ENCODE measurements around the gene TP73.

Gene TP73

DNA sequence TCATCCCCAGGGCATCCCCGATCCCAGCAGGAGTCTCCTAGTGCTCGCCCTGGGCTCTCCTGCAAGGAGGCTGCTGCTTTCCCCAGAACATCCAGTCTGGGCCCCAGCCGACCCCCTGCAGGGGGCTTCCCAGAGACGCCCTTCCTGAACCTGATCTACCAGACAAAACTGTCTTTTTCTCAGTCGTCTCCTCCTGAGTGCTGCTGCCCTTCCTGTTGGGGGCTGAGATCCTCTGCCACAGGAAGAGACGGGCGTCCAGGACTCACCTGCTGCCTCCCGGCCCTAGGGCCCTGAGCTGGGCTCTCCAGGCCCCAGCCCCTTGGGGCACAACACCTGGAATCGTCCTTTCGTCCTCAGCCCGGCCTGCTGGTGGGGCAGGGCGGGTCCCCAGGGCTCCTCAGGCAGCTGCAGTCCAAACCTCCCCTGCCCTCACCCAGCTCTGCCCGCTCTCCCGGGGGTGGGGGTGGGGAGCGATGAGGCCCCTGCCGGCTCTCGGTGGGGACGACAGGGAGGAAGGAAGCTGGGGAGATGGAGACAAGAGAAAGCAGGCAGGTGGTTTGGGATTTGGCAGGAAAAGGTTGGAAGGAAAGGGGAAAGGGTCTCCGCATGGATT is 36.9 kb downstream of the TP73 start:
- Histone ChIP-seq H3K4me1 (ENCODE audit: control insufficient read depth, insufficient read depth, low read length) (peaks cover 16% of the 10 kb centered on the region), H3K4me3 (ENCODE audit: insufficient read depth, low read depth, low read length) (no peak overlapping the region), H3K9me3 (ENCODE audit: control insufficient read depth, low read length) (no peaks in the 10 kb centered on the region), H3K27ac (ENCODE audit: insufficient read depth, low read depth, low read length, poor library complexity, severe bottlenecking) (no peak overlapping the region), H3K36me3 (ENCODE audit: control insufficient read depth, insufficient read depth, low read length) (no peaks in the 10 kb centered on the region), H3K27me3 (ENCODE audit: control insufficient read depth, insufficient read depth, low read length, poor library complexity, severe bottlenecking) (peaks cover 36% of the 10 kb centered on the region)
- WGBS, 2 experiments = 56 to 57% methylated on average over 18 to 19 of the region's 19 CpGs

DNA sequence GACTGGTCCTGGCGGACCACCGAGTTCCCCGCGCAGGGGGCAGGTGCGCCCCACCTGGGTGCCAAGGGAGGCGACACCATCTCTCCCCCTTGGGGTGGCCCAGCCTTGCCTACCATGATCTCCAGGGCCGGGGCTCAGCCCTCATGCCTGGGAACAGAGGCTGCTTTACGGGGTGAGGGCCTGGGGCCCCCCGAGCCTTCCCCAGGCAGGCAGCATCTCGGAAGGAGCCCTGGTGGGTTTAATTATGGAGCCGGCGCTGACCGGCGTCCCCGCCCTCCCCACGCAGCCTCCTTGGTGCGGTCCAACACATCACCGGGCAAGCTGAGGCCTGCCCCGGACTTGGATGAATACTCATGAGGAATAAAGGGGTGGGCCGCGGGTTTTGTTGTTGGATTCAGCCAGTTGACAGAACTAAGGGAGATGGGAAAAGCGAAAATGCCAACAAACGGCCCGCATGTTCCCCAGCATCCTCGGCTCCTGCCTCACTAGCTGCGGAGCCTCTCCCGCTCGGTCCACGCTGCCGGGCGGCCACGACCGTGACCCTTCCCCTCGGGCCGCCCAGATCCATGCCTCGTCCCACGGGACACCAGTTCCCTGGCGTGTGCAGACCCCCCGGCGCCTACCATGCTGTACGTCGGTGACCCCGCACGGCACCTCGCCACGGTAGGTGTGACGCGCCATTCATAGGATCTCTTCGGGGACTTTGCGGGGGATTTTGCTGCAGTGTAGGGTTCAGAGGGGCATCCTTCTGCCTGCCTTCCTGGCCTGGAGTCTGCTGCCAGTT is 38.2 kb downstream of the TP73 start:
- WGBS, 2 experiments = 94% methylated on average over 50 of the region's 50 CpGs
- Histone ChIP-seq H3K27me3 (ENCODE audit: control insufficient read depth, insufficient read depth, low read length, poor library complexity, severe bottlenecking) (peaks cover 30% of the 10 kb centered on the region), H3K36me3 (ENCODE audit: control insufficient read depth, insufficient read depth, low read length) (no peaks in the 10 kb centered on the region), H3K9me3 (ENCODE audit: control insufficient read depth, low read length) (no peaks in the 10 kb centered on the region), H3K4me1 (ENCODE audit: control insufficient read depth, insufficient read depth, low read length) (peaks cover 16% of the 10 kb centered on the region), H3K27ac (ENCODE audit: insufficient read depth, low read depth, low read length, poor library complexity, severe bottlenecking) (no peak overlapping the region), H3K4me3 (ENCODE audit: insufficient read depth, low read depth, low read length) (no peak overlapping the region)

DNA sequence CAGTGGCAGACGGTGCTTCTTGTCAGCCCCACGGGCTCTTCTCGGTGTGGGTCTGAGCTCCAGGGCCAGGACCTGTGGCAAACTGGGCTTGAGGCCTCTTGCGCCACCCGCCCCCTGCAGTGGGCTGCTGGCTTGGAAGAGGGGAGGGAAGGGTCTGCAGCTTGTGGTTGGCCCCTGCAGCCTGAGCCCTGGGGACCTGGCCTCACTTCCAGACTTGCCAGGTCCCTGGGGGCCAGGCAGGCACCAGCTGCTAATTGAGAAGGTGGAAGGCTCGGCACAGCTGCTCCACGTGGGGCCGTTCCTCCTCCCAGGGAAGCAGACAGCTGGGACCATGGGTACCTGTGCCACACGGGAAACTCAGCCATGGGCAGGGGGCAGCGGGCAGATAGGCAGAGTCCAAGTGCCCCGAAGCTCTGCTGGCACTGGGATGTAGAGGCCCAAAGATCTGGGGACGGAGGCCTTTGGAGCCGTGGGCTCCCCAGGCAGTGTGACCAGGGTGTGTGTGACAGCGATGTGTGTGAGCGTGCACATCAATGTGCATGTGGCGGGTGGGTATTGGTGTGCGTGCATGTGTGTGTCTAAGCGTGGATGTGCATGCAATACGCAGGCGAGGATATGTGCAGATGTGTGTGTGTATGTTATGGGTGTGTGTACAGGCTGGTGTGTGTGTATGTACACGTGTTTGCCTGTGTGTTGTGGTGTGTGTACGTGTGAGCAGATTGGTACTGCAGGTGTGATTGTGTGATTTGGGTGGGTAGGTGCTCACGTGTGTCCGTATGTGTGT is 39.3 kb downstream of the TP73 start:
- no peak overlapping the region for H3K4me3 ChIP-seq (ENCODE audit: insufficient read depth, low read depth, low read length)
- H3K36me3 ChIP-seq (ENCODE audit: control insufficient read depth, insufficient read depth, low read length) = no peaks in the 10 kb centered on the region
- WGBS, 2 experiments = 92 to 93% methylated on average over 24 of the region's 24 CpGs
- peaks cover 16% of the 10 kb centered on the region for H3K4me1 ChIP-seq (ENCODE audit: control insufficient read depth, insufficient read depth, low read length)
- no peaks in the 10 kb centered on the region for H3K9me3 ChIP-seq (ENCODE audit: control insufficient read depth, low read length)
- peaks cover 34% of the 10 kb centered on the region for H3K27me3 ChIP-seq (ENCODE audit: control insufficient read depth, insufficient read depth, low read length, poor library complexity, severe bottlenecking)
- no peak overlapping the region for H3K27ac ChIP-seq (ENCODE audit: insufficient read depth, low read depth, low read length, poor library complexity, severe bottlenecking)

DNA sequence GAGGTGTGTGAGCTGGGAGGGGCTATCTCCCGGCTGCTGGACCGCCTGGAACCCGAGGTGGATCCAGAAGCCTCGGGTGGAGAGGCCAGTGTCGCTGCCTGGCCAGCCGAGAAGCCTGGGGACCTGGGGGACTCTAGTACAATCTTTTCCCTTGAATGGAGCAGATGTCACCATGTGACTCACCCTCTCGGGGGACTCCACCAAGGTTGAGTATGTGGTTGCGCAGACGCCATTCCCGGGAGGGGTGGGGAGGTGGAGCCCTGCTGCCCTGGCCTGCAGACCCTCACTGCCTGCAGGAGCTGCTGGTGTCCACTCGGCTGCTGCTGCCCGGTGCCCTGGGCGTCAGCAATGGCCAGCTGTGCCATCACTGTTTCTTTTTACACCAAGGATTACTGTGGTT is 40.3 kb downstream of the TP73 start:
- WGBS, 2 experiments = 89% methylated on average over 13 of the region's 13 CpGs
- Histone ChIP-seq H3K4me1 (ENCODE audit: control insufficient read depth, insufficient read depth, low read length) (peaks cover 16% of the 10 kb centered on the region), H3K9me3 (ENCODE audit: control insufficient read depth, low read length) (no peaks in the 10 kb centered on the region), H3K27ac (ENCODE audit: insufficient read depth, low read depth, low read length, poor library complexity, severe bottlenecking) (no peak overlapping the region), H3K27me3 (ENCODE audit: control insufficient read depth, insufficient read depth, low read length, poor library complexity, severe bottlenecking) (peaks cover 33% of the 10 kb centered on the region), H3K4me3 (ENCODE audit: insufficient read depth, low read depth, low read length) (no peak overlapping the region), H3K36me3 (ENCODE audit: control insufficient read depth, insufficient read depth, low read length) (no peaks in the 10 kb centered on the region)

DNA sequence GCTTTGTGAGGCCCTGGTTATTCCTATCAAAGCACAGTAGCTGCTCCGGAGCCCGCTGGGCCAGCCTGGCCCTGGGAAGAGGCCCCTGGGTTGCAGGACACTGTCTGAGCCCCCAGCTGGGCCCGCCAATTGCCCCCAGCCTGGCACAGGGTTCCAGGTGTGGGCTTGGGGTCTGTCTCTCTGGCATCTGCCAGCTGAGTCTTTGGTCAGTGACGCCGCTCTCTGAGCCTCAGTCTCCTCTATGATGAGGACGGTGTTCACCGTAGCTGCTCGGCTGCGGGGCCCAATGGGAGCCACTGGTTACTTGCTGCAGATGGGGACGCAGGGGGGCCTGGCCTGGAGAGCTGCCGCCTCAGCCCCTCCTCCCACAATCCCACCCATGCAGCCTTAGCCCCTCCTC is 41.0 kb downstream of the TP73 start:
- Histone ChIP-seq H3K4me3 (ENCODE audit: insufficient read depth, low read depth, low read length) (no peak overlapping the region), H3K27me3 (ENCODE audit: control insufficient read depth, insufficient read depth, low read length, poor library complexity, severe bottlenecking) (peaks cover 28% of the 10 kb centered on the region), H3K27ac (ENCODE audit: insufficient read depth, low read depth, low read length, poor library complexity, severe bottlenecking) (no peak overlapping the region), H3K36me3 (ENCODE audit: control insufficient read depth, insufficient read depth, low read length) (no peaks in the 10 kb centered on the region), H3K9me3 (ENCODE audit: control insufficient read depth, low read length) (no peaks in the 10 kb centered on the region), H3K4me1 (ENCODE audit: control insufficient read depth, insufficient read depth, low read length) (peaks cover 12% of the 10 kb centered on the region)
- 90 to 94% methylated on average over 11 of the region's 11 CpGs for WGBS, 2 experiments

DNA sequence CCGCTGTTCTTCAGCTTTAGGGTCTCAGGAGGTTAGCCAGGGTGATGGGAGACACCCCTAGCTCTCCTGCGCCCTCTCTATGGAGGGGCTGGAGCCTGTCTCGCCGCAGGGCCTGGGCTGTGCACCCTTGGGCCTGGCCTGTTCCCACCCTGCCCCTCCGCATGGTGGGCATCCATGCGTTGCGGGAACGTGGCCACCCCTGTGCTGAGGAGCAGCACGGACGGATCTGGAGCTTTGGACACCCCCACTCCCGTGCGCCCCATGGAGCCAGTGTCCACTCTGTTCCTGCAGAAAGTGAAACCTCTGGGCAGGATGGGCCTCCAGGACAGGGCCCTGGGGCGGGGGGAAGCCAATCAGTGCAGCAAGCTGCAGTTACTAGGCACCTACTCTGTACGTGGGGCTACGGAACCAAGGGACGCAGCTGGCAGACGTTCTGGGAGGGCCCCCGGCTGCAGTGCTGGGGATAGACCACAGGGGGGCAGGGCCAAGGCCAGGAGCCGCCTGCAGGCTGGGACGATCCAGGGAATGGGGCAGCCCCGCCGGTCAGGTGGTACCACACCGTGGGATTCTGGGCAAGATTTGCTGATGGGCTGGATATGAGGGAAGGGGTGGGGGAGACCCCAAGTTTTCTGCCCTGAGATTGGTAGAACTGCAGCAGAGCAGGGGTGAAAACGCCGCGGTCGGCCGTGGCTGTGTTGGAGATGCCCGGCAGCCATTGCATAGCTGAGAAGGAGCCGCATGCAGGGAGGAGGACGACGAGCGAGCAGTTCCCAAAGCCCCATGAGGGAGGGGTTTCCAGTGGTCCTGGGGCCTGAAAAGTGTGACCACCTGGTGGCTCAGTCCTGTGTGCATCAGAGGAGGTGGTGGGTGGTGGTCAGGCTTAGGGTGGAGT is 43.3 kb downstream of the TP73 start:
- 46 to 49% methylated on average over 33 of the region's 33 CpGs for WGBS, 2 experiments
- H3K27me3 ChIP-seq (ENCODE audit: control insufficient read depth, insufficient read depth, low read length, poor library complexity, severe bottlenecking) = peaks cover 19% of the 10 kb centered on the region

DNA sequence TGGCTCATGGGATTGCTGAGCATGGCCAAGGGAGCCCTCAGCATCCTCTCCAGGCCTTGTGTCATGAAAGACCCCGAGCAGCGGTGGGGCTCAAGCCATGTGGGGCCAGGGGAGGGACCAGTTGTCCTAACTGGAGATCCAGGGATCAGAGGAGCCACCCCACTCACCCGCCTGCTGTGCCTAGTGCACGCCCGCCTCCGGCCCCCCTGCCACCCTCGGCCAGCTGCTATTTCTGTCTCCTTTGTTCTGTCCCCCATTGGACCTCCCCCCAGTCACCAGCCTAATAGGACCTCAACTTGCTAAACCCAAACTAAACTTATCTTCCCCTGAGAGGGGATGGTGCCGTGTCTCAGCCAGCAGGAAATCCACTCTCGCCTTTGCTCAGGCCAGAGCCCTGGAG is 44.4 kb downstream of the TP73 start:
- Histone ChIP-seq H3K27ac (ENCODE audit: insufficient read depth, low read depth, low read length, poor library complexity, severe bottlenecking) (no peak overlapping the region), H3K27me3 (ENCODE audit: control insufficient read depth, insufficient read depth, low read length, poor library complexity, severe bottlenecking) (peaks cover 25% of the 10 kb centered on the region), H3K9me3 (ENCODE audit: control insufficient read depth, low read length) (no peaks in the 10 kb centered on the region), H3K4me3 (ENCODE audit: insufficient read depth, low read depth, low read length) (no peak overlapping the region), H3K36me3 (ENCODE audit: control insufficient read depth, insufficient read depth, low read length) (no peaks in the 10 kb centered on the region), H3K4me1 (ENCODE audit: control insufficient read depth, insufficient read depth, low read length) (no peaks in the 10 kb centered on the region)
- 83 to 89% methylated on average over 9 of the region's 9 CpGs for WGBS, 2 experiments

More for the DNA sequence above, 43.3 kb downstream of the TP73 start:
- Histone ChIP-seq H3K36me3 (ENCODE audit: control insufficient read depth, insufficient read depth, low read length) (no peaks in the 10 kb centered on the region), H3K9me3 (ENCODE audit: control insufficient read depth, low read length) (no peaks in the 10 kb centered on the region), H3K4me1 (ENCODE audit: control insufficient read depth, insufficient read depth, low read length) (no peaks in the 10 kb centered on the region), H3K4me3 (ENCODE audit: insufficient read depth, low read depth, low read length) (no peak overlapping the region), H3K27ac (ENCODE audit: insufficient read depth, low read depth, low read length, poor library complexity, severe bottlenecking) (no peak overlapping the region)

DNA sequence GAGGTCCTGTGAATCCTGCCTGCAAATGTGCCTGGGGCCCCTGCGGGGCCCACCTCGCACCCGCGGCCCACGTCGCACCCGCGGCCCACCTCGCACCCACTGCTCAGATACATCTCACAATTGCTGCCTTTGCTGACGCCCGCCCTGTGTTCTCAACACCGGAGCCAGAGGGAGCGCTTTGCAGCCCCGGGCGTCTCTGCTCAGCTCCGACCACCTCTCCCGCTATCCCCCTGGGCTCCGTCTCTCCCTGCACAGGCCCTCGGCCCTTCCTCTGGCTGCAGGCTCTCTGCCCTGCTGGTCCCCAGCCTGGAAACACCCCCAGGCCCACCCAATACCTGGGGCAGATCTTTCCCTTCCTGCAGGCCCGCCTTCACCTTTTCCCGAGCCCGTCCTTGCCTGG is 44.8 kb downstream of the TP73 start:
- H3K9me3 ChIP-seq (ENCODE audit: control insufficient read depth, low read length) = no peaks in the 10 kb centered on the region
- WGBS, 2 experiments = 92 to 93% methylated on average over 22 of the region's 22 CpGs
- H3K4me1 ChIP-seq (ENCODE audit: control insufficient read depth, insufficient read depth, low read length) = no peaks in the 10 kb centered on the region
- no peak overlapping the region for H3K4me3 ChIP-seq (ENCODE audit: insufficient read depth, low read depth, low read length)
- peaks cover 25% of the 10 kb centered on the region for H3K27me3 ChIP-seq (ENCODE audit: control insufficient read depth, insufficient read depth, low read length, poor library complexity, severe bottlenecking)
- H3K27ac ChIP-seq (ENCODE audit: insufficient read depth, low read depth, low read length, poor library complexity, severe bottlenecking) = no peak overlapping the region
- H3K36me3 ChIP-seq (ENCODE audit: control insufficient read depth, insufficient read depth, low read length) = no peaks in the 10 kb centered on the region

DNA sequence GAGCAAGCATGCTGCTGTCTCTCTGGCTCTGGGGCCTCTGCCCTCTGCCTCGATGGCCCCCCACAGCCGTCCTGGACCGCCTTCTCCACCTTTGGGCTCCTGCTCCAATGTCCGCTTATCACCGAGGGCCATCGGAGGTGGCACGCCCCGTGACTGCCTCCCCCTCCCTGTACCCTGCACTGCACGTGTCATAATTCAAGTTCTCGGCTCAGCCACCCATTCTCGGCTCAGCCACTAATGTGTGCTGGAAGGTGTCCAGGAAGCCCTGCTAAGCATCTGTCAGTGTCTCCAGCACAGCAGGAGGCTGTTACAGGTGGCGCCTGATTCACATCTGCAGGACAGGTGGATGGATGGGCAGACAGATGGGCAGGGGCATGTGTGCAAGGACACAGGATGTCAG is 45.5 kb downstream of the TP73 start:
- Histone ChIP-seq H3K4me1 (ENCODE audit: control insufficient read depth, insufficient read depth, low read length) (peaks cover 2% of the 10 kb centered on the region), H3K27ac (ENCODE audit: insufficient read depth, low read depth, low read length, poor library complexity, severe bottlenecking) (no peak overlapping the region), H3K4me3 (ENCODE audit: insufficient read depth, low read depth, low read length) (no peak overlapping the region), H3K27me3 (ENCODE audit: control insufficient read depth, insufficient read depth, low read length, poor library complexity, severe bottlenecking) (peaks cover 25% of the 10 kb centered on the region), H3K36me3 (ENCODE audit: control insufficient read depth, insufficient read depth, low read length) (no peaks in the 10 kb centered on the region), H3K9me3 (ENCODE audit: control insufficient read depth, low read length) (no peaks in the 10 kb centered on the region)
- WGBS, 2 experiments = 93 to 95% methylated on average over 12 of the region's 12 CpGs
